ENCODE measurements around the gene KIRREL1. TPM values are rescaled to one million over a fixed set of nuclear protein-coding genes. Genes with fewer than 3 reads are reported as not detected.
"Not testable (repeated sequence)": the region's sequence is repeated elsewhere in the genome, so short reads cannot be mapped to it uniquely, and the experiment has no call there.

KIRREL1 gene
- total RNA-seq, 1 donor from 2014 or later: not detected

DNA sequence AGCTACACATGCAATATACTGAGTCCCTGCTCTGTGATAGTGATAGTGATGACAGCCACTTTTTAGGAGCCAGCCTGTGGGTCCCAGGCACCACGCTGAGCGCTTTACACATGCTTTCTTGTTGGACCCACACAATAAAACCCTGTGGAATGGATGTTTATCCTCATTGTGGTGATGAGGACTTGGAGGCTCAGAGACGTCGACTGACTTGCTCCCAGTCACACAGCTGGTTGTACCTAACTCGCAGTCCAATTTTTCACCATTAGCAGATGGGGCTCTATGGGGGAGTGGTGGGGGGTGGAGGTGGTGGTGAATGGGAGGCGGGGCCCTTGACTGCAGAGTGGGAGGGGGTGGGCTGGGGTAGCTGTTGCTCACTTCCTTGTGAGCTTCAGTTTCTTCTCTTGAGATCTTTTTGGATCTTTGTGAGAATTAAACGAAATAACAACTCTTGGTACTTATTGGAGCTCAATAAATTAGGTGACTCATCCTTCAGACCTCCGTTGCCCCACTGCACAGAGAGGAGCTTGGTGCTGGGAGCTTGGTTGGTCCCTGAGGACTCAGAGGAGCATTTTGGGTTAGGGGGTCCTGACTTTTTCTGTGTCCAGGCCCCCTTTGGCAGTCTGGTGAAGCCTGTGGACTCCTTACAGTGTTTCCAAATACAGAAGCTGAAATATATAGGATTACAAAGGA lies 125.4 kb downstream of the KIRREL1 start:
- peaks cover 44% of the 10 kb centered on the region for H3K27me3 Mint-ChIP-seq (ENCODE audit: insufficient read depth)
- H3K36me3 Mint-ChIP-seq (ENCODE audit: low read depth): no peaks in the 10 kb centered on the region
- peaks cover 2% of the 10 kb centered on the region for H3K4me1 Mint-ChIP-seq (ENCODE audit: low read depth)
- intact Hi-C loops (cut with micrococcal nuclease): no loop called here
- H3K9me3 Mint-ChIP-seq: no peaks in the 10 kb centered on the region
- H3K27ac Mint-ChIP-seq: no peak overlapping the region
- H3K4me3 Mint-ChIP-seq: no peak overlapping the region
- DNase-seq (ENCODE audit: low spot score): no peak

DNA sequence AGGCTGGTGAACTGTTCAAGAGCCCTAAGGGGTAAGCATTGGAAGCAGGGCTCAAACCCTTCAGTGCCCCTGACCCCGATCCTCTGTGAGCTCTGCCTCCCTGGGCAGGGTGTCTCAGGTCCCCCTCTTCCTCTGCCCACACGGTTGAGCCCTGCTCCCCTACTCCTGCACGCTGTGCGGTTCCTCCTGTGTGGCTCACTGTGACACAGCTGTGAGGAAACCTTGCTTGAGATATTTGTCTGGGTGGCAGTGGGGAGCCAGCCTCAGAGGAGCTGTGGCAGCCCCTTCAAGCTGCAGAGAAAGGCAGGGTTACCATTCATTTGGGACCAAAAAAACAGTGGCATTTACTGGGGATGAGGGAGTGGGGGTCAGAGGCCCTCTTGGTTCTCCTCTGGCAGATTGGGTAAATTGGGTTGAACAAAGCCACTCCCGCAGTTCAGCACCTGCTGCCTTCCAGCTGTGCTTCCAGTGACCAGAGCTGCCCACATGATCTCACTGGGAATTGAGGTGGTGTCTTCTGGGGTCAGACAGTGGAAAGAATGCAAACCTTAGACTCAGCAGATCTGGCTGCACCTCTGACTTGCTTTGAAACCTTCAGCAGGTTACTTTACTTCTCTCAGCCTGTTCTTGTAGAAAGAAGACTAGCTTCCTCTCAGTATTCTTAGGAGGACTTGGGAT lies 126.7 kb downstream of the KIRREL1 start:
- no peak overlapping the region for H3K4me3 Mint-ChIP-seq
- H3K36me3 Mint-ChIP-seq (ENCODE audit: low read depth): no peaks in the 10 kb centered on the region
- peaks cover 40% of the 10 kb centered on the region for H3K27me3 Mint-ChIP-seq (ENCODE audit: insufficient read depth)
- H3K4me1 Mint-ChIP-seq (ENCODE audit: low read depth): no peaks in the 10 kb centered on the region
- no peaks in the 10 kb centered on the region for H3K9me3 Mint-ChIP-seq
- H3K27ac Mint-ChIP-seq: no peak overlapping the region
- DNase-seq (ENCODE audit: low spot score): no peak
- intact Hi-C loops (cut with micrococcal nuclease): no loop called here

DNA sequence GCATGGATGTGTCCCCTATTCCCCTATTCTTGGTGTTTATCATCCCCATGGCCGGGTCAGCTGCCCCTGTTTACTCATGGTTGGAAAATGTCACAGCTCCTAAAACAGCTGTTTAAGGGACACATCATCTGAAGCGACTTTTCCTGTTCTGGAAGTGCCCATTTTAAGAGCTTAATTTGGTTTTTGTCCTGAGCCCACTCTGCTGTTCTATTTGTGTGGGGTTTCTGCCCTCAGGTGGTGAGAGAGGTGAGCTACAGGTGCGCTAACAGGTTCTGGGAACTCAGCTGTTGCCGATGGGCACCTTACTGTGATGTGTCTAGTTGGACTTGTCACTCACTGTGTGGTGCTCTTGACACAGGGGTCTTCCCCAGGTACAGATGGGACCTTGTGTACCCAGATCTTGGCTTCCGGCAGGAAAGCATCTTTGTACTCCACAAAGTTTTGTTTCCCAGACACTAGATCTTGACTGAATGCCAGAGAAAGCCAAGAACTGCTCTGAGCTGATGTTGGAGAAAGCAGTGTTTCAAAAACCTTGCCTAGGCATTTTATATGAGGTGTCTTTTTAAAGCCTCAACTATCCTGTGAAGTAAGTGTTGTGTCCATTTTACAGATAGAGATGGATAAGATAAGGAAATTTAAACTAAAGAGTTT lies 128.3 kb downstream of the KIRREL1 start:
- H3K27me3 Mint-ChIP-seq (ENCODE audit: insufficient read depth): peaks cover 34% of the 10 kb centered on the region
- intact Hi-C loops (cut with micrococcal nuclease): no loop called here
- no peak overlapping the region for H3K27ac Mint-ChIP-seq
- DNase-seq (ENCODE audit: low spot score): no peak
- no peaks in the 10 kb centered on the region for H3K4me1 Mint-ChIP-seq (ENCODE audit: low read depth)
- no peaks in the 10 kb centered on the region for H3K9me3 Mint-ChIP-seq
- no peaks in the 10 kb centered on the region for H3K36me3 Mint-ChIP-seq (ENCODE audit: low read depth)
- no peak overlapping the region for H3K4me3 Mint-ChIP-seq

DNA sequence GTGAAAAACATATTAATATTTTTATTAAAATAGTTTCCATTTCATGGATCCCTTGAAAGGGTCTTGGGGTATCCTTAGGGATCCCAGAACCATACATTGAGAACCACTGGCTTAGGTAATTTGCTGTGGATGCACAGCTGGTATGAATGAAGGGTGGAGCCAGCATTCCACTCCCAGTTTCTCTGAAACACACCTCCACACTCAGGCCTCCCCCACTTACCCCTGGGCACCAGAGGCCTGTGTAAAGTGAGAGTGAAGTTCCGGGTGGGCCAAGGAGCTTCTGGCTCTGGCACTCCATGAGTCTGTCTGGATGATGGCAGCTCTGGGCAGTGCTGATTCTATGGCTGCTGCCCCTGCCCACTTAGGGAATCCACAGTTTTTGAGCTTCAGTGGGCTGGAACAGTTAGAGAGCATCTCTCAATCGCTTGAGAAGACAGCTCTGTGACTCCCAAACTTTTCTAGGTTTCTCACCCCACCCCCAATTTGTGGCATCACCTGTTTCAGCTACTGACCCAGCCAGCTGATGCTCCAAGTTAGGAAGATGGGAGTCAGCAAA lies 129.5 kb downstream of the KIRREL1 start:
- Mint-ChIP-seq H3K36me3 (ENCODE audit: low read depth) (no peaks in the 10 kb centered on the region), H3K27ac (no peak overlapping the region), H3K4me3 (no peak overlapping the region), H3K27me3 (ENCODE audit: insufficient read depth) (peaks cover 38% of the 10 kb centered on the region), H3K9me3 (no peaks in the 10 kb centered on the region), H3K4me1 (ENCODE audit: low read depth) (no peaks in the 10 kb centered on the region)
- intact Hi-C loops (cut with micrococcal nuclease): no loop called here
- DNase-seq (ENCODE audit: low spot score): no peak

DNA sequence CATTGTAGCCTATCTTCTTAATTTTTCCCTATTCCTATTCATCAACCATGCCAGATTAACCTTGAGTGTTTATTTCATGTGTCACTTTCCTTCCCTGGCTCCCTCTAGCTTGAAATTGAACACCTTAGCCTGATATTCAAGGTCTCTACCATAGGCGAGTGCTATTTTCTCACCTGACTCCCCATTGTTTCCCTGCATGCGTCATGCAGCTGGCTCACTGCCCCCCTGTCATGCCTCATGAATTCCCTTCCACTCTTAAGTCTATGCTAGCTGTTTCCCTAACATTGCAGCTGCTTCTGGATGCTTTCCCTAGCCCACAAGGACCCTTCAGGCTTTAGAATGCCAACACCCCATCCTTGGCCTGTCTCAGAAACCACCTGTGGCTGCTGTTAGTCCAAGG lies 130.6 kb downstream of the KIRREL1 start:
- H3K4me3 Mint-ChIP-seq: no peak overlapping the region

DNA sequence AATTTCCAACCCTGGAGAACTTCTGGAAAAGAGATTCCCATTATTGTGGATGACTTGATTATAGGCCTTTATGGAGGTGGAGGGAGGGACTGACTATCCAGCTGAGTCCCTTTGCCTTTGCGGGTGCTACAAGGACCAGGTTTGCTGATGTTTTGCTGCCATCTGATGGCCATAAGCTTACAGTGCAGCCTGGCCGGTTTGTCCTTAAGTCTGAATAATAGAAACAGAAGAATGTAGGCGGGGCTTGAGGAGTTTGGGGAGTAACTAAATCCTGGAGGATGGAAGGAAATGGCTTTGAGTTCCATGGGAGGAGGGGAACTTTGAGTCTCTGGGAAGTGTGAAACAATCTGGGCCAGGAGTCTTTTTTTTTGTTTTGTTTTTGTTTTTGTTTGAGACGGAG lies 131.6 kb downstream of the KIRREL1 start:
- H3K4me1 Mint-ChIP-seq (ENCODE audit: low read depth): no peaks in the 10 kb centered on the region

More for the DNA sequence above, 130.6 kb downstream of the KIRREL1 start:
- DNase-seq (ENCODE audit: low spot score): no peak
- Mint-ChIP-seq H3K27ac (no peak overlapping the region), H3K36me3 (ENCODE audit: low read depth) (no peaks in the 10 kb centered on the region), H3K27me3 (ENCODE audit: insufficient read depth) (peaks cover 29% of the 10 kb centered on the region), H3K4me1 (ENCODE audit: low read depth) (no peaks in the 10 kb centered on the region), H3K9me3 (no peaks in the 10 kb centered on the region)
- intact Hi-C loops (cut with micrococcal nuclease): no loop called here

DNA sequence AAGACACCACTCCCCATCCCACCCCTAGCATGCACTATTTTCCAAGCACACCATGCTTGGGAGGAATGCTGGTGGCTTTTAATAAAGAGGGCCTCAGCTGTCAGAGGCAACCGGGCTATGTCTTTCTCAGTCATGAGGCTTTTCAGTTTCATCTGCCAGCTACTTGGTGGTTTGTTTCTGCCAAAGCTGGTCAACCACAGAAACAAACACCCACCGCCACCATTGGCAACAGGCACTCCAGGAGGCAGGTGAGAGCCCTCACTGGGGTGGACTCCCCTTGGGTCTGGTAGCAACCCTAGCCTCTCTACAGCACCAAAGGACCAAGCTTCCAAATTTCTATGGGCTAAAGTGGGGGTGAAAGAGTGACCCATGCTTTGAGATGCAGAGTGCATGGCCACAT lies 133.0 kb downstream of the KIRREL1 start:
- H3K4me3 Mint-ChIP-seq: no peak overlapping the region
- no peaks in the 10 kb centered on the region for H3K36me3 Mint-ChIP-seq (ENCODE audit: low read depth)
- intact Hi-C loops (cut with micrococcal nuclease): no loop called here
- no peaks in the 10 kb centered on the region for H3K9me3 Mint-ChIP-seq
- peaks cover 13% of the 10 kb centered on the region for H3K27me3 Mint-ChIP-seq (ENCODE audit: insufficient read depth)
- H3K4me1 Mint-ChIP-seq (ENCODE audit: low read depth): no peaks in the 10 kb centered on the region
- DNase-seq (ENCODE audit: low spot score): no peak
- H3K27ac Mint-ChIP-seq: no peak overlapping the region

More for the DNA sequence above, 131.6 kb downstream of the KIRREL1 start:
- no peak overlapping the region for H3K27ac Mint-ChIP-seq
- H3K36me3 Mint-ChIP-seq (ENCODE audit: low read depth): no peaks in the 10 kb centered on the region
- peaks cover 24% of the 10 kb centered on the region for H3K27me3 Mint-ChIP-seq (ENCODE audit: insufficient read depth)
- H3K4me3 Mint-ChIP-seq: no peak overlapping the region
- no peaks in the 10 kb centered on the region for H3K9me3 Mint-ChIP-seq
- DNase-seq (ENCODE audit: low spot score): peak; percentile 57
- intact Hi-C loops (cut with micrococcal nuclease): loop anchor here (1.0 kb wide), 5 partner anchors 24 to 545 kb away; no protein-coding TSS in a partner anchor

DNA sequence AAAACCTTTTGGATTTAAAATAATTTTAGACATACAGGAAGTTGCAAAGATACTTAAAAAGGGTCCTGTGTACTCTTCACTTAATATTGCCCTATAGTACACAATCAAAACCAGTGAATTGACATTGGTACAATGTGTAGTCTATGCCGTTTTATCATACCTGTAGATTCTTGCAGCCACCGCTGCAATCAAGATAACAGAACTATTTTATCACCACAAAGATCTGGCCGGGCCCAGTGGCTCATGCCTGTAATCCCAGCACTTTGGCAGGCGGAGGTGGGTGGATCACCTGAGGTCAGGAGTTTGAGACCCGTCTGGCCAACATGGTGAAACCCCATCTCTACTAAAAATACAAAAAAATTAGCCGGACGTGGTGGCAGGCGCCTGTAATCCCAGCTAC lies 135.1 kb downstream of the KIRREL1 start:
- DNase-seq (ENCODE audit: low spot score); H3K4me3 Mint-ChIP-seq; H3K4me1 Mint-ChIP-seq (ENCODE audit: low read depth); H3K27ac Mint-ChIP-seq; H3K36me3 Mint-ChIP-seq (ENCODE audit: low read depth); H3K9me3 Mint-ChIP-seq; intact Hi-C loops (cut with micrococcal nuclease): not testable (repeated sequence)
- peaks cover 12% of the 10 kb centered on the region for H3K27me3 Mint-ChIP-seq (ENCODE audit: insufficient read depth)

DNA sequence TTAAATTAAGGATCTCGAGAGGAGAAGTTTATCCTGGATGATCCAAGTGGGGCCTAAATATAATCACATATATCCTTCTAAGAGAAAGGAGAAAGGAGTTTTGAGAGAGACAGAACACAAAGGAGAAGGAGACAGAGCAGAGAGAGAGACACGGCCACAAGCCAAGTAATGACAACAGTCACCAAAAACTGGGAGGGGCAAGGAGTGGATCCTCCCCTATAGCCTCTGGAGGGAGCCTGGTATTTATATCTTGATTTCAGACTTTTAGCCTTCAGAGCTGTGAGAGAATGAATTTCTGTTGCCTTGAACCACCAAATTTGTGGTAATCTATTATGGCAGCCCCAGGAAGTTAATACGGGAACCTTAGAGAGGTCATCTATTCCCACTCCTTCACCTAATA lies 137.8 kb downstream of the KIRREL1 start:
- peaks cover 10% of the 10 kb centered on the region for H3K27me3 Mint-ChIP-seq (ENCODE audit: insufficient read depth)

DNA sequence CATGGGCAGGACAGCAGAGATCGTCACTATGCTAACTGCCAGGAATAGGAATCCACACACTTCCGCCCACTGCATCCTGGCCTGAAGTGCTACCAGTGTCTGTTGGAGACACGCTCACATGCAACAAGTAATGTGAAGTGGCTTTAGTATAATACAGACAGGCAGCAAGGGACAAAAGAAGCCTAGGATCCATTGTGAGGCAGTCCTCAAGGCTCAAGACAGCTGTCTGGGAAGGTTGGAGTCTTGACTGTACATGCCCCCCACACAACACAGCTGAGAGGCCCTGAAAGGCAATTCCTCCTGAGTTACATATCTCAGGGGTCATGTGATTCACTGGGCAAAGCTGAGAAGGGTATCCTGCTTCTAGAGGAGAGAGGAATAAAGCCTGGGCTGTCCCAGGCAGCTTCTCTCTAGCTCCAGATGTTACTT lies 147.3 kb downstream of the KIRREL1 start:
- no peak for DNase-seq (ENCODE audit: low spot score)
- H3K9me3 Mint-ChIP-seq: no peaks in the 10 kb centered on the region
- no peak overlapping the region for H3K27ac Mint-ChIP-seq
- H3K36me3 Mint-ChIP-seq (ENCODE audit: low read depth): no peaks in the 10 kb centered on the region
- peaks cover 3% of the 10 kb centered on the region for H3K27me3 Mint-ChIP-seq (ENCODE audit: insufficient read depth)
- intact Hi-C loops (cut with micrococcal nuclease): loop anchor here (10.0 kb wide), 1 partner anchor 874 kb away; no protein-coding TSS in a partner anchor
- H3K4me1 Mint-ChIP-seq (ENCODE audit: low read depth): no peaks in the 10 kb centered on the region
- H3K4me3 Mint-ChIP-seq: no peak overlapping the region

More for the DNA sequence above, 137.8 kb downstream of the KIRREL1 start:
- no peak for DNase-seq (ENCODE audit: low spot score)
- Mint-ChIP-seq H3K9me3 (no peaks in the 10 kb centered on the region), H3K4me3 (no peak overlapping the region), H3K27ac (no peak overlapping the region), H3K4me1 (ENCODE audit: low read depth) (no peaks in the 10 kb centered on the region), H3K36me3 (ENCODE audit: low read depth) (no peaks in the 10 kb centered on the region)
- intact Hi-C loops (cut with micrococcal nuclease): no loop called here

DNA sequence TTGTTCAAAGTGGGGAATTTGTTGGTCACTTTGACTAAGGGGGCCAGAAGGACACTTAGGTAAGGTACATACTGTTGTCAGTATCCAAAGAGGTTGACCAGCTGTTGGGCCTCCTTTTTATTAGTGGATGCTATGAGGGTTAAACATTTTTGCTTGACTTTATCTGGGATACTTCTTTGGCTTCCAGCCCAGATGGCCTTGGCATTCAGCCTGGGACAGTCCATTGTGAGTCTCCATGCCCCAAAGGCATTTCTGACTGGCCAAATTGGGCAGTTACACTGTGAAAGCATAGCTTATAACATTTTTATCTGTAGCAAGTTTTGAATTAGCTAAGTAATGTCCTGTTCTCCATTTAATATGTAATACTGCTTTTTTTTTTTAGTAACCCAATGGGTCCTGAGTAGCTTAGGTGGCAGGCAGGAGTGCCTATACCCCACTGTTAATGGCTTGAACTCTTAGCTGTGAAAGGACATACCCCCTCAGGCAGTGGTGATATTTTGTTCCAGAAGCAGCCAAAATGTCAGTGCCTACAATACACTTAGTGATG lies 151.8 kb downstream of the KIRREL1 start:
- Mint-ChIP-seq H3K27ac (no peak overlapping the region), H3K36me3 (ENCODE audit: low read depth) (no peaks in the 10 kb centered on the region), H3K4me1 (ENCODE audit: low read depth) (peaks cover 16% of the 10 kb centered on the region), H3K4me3 (no peak overlapping the region), H3K9me3 (no peaks in the 10 kb centered on the region), H3K27me3 (ENCODE audit: insufficient read depth) (peaks cover 3% of the 10 kb centered on the region)
- DNase-seq (ENCODE audit: low spot score): no peak
- intact Hi-C loops (cut with micrococcal nuclease): loop anchor here (5.0 to 10.0 kb wide), 2 partner anchors 870 to 932 kb away; partner anchors contain the start of gene AIM2

DNA sequence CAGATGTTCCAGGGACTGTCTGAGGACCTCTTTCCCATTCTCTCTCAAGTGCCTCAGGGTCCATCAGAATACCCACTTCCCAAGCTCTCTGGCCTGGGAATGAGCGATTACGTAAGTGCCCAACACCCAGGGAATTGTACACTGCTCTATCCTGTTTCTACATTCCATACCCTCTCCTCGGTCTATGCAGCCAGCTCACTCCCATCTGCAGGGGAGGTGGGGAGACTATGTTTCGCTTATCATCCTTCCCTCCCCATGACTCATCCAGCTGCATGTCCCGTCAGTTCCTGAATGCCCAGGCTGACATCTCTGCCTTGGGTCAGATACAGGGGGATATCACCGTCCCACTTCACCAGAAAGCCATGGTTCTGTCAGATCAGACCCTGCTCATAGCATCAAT lies 152.7 kb downstream of the KIRREL1 start:
- intact Hi-C loops (cut with micrococcal nuclease): loop anchor here (5.0 to 10.0 kb wide), 2 partner anchors 869 to 931 kb away; partner anchors contain the start of gene AIM2
- H3K4me3 Mint-ChIP-seq: no peak overlapping the region
- H3K27ac Mint-ChIP-seq: no peak overlapping the region
- no peaks in the 10 kb centered on the region for H3K9me3 Mint-ChIP-seq
- H3K4me1 Mint-ChIP-seq (ENCODE audit: low read depth): peaks cover 20% of the 10 kb centered on the region
- no peaks in the 10 kb centered on the region for H3K36me3 Mint-ChIP-seq (ENCODE audit: low read depth)
- no peak for DNase-seq (ENCODE audit: low spot score)
- peaks cover 3% of the 10 kb centered on the region for H3K27me3 Mint-ChIP-seq (ENCODE audit: insufficient read depth)
